Measurements from ENCODE around the gene PDE8A.

GRCh38 chr15:85013785-85014184, 32.1 kb downstream of the PDE8A start:
- TF ChIP-seq CTCF (IDR thresholded peaks at IDR 0.05) (no peak), REST (IDR thresholded peaks at IDR 0.05; ENCODE audit: insufficient read depth in 1 of 2, low read depth in 2 of 2, low read length in 1 of 2) (no peak)
